Sigmoid colon (tissue), 7 donors: ENCODE results near the gene SLC5A4. TPM values are rescaled to one million over a fixed set of nuclear protein-coding genes. Genes with fewer than 3 reads are reported as not detected.

Experiments
- DNase-seq: peaks from one replicate; pipeline ENCODE4 v3.0.0-alpha.2; 2019
- H3K27ac ChIP-seq, 4 donors: fragments of 200-600 bp; sonication (generic); one replicate each; pipeline ENCODE4 v1.5.1; 2016 to 2019; ENCODE audit warnings: mild to moderate bottlenecking in 1 of 4
- H3K27me3 ChIP-seq, 3 donors: fragments of 200-600 bp; sonication (generic); one replicate each; pipeline ENCODE4 v1.5.1; 2019; ENCODE audit warnings: mild to moderate bottlenecking in 1 of 3
- H3K36me3 ChIP-seq, 4 donors: fragments of 200-600 bp; sonication (generic); one replicate each; pipeline ENCODE4 v1.5.1; 2016 to 2019
- H3K4me1 ChIP-seq, 4 donors: fragments of 200-600 bp; sonication (generic); one replicate each; pipeline ENCODE4 v1.5.1; 2017 to 2019
- H3K4me3 ChIP-seq, 4 donors: fragments of 200-600 bp; sonication (generic); one replicate each; pipeline ENCODE4 v1.5.1; 2017 to 2019; ENCODE audit warnings: mild to moderate bottlenecking in 2 of 4, moderate library complexity in 1 of 4
- H3K9me3 ChIP-seq, 4 donors: fragments of 200-600 bp in 3 of 4; sonication (generic) in 3 of 4; one replicate each; pipeline versions ENCODE4 v1.5.1 to v1.6.1; 2013 to 2019
- CTCF ChIP-seq, 4 experiments: fragments of 450-650 bp in 3 of 4; fragments of 200-600 bp in 1 of 4; IDR thresholded peaks; one replicate each; pipeline ENCODE4 v1.5.1; 2016 to 2019; ENCODE audit warnings: antibody characterized with exemption in 4 of 4, mild to moderate bottlenecking in 3 of 4, moderate library complexity in 2 of 4
- EP300 ChIP-seq, 4 donors: sonication (generic); formaldehyde crosslinking; IDR thresholded peaks; one replicate each; pipeline ENCODE4 v1.6.1; 2017; ENCODE audit warnings: antibody characterized with exemption in 4 of 4
- POLR2A ChIP-seq, 2 donors: fragments of 450-650 bp; IDR thresholded peaks; one replicate each; pipeline ENCODE4 v1.6.1; 2016; ENCODE audit warnings: antibody characterized with exemption in 2 of 2, mild to moderate bottlenecking in 2 of 2, moderate library complexity in 2 of 2
- POLR2AphosphoS5 ChIP-seq, 4 donors: sonication (generic); formaldehyde crosslinking; IDR thresholded peaks; one replicate each; pipeline ENCODE4 v1.6.1; 2017; ENCODE audit warnings: antibody characterized with exemption in 4 of 4
- WGBS, 2 donors: extraction: QIAGEN DNeasy Blood & Tissue Kit; methylation state at CpG; one replicate each; pipeline ENCODE4 v1.1.7; 2013; 5-methylcytosine and 5-hydroxymethylcytosine counted together
- intact Hi-C: fragments of 100-400 bp; cut with DNase I; formaldehyde crosslinking; loops from one replicate; pipeline ENCODE4 v1.15.1; 2023
- polyA plus RNA-seq, 3 donors: library from polyadenylated mRNA; stranded (reverse); fragments of 200-250 nt; gene quantifications; one replicate each; pipeline ENCODE4 v1.2.3, GENCODE V29; 2013
- total RNA-seq, 4 donors: library from RNA; depleted of rRNA; stranded (reverse); fragments of >200 nt; gene quantifications; one replicate each; pipeline ENCODE4 v1.1.0, GENCODE V29; 2016
- donor health status: healthy with polysubstance abuse.
- donor health status: Bipolar disorder and iron deficiency.
- donor health status: healthy.

SLC5A4 gene
- total and polyA plus RNA-seq, 7 donors: 0.16 to 1.1 (median 0.36) TPM; not detected in 4

- Histone ChIP-seq H3K27ac (no peak overlapping the region), H3K36me3 (no peaks in the 10 kb centered on the region), H3K27me3 (no peaks in the 10 kb centered on the region), H3K4me1 (peaks cover 0 to 3% (median 0%) of the 10 kb centered on the region in 4 donors), H3K4me3 (no peak overlapping the region), H3K9me3 (no peaks in the 10 kb centered on the region)
- intact Hi-C loops: no loop called here
- TF ChIP-seq POLR2AphosphoS5 (IDR thresholded peaks at IDR 0.05) (no peak), POLR2A (IDR thresholded peaks at IDR 0.05) (no peak), EP300 (IDR thresholded peaks at IDR 0.05) (no peak), CTCF (IDR thresholded peaks at IDR 0.05) (no peak)
- WGBS, 2 donors: 86 to 87% methylated on average over 4 of the region's 4 CpGs
- no peak for DNase-seq
Observed at GRCh38 chr22:32261306-32261705, 6.2 kb upstream of the SLC5A4 start.

GRCh38 chr22:32258791-32259190, 3.6 kb upstream of the SLC5A4 start:
- no peak overlapping the region for H3K4me3 ChIP-seq
- TF ChIP-seq CTCF (IDR thresholded peaks at IDR 0.05) (no peak), EP300 (IDR thresholded peaks at IDR 0.05) (no peak), POLR2AphosphoS5 (IDR thresholded peaks at IDR 0.05) (no peak), POLR2A (IDR thresholded peaks at IDR 0.05) (no peak)
- no peaks in the 10 kb centered on the region for H3K36me3 ChIP-seq
- intact Hi-C loops: no loop called here
- no peaks in the 10 kb centered on the region for H3K9me3 ChIP-seq
- WGBS, 2 donors: 71 to 73% methylated on average over 2 of the region's 2 CpGs
- H3K27ac ChIP-seq: no peak overlapping the region
- H3K27me3 ChIP-seq: no peaks in the 10 kb centered on the region
- DNase-seq: no peak
- no peaks in the 10 kb centered on the region for H3K4me1 ChIP-seq

GRCh38 chr22:32255726-32256125, 579 bp upstream of the SLC5A4 start:
- intact Hi-C loops: no loop called here
- 74 to 78% methylated on average over 3 of the region's 3 CpGs for WGBS, 2 donors

GRCh38 chr22:32249231-32249630, 5.9 kb downstream of the SLC5A4 start:
- Histone ChIP-seq H3K9me3 (no peaks in the 10 kb centered on the region), H3K27ac (no peak overlapping the region), H3K36me3 (no peaks in the 10 kb centered on the region), H3K4me3 (no peak overlapping the region), H3K4me1 (no peaks in the 10 kb centered on the region), H3K27me3 (no peaks in the 10 kb centered on the region)
- intact Hi-C loops: no loop called here
- 89 to 98% methylated on average over 1 of the region's 1 CpG for WGBS, 2 donors
- DNase-seq: no peak
- TF ChIP-seq POLR2AphosphoS5 (IDR thresholded peaks at IDR 0.05) (no peak), CTCF (IDR thresholded peaks at IDR 0.05) (no peak), POLR2A (IDR thresholded peaks at IDR 0.05) (no peak), EP300 (IDR thresholded peaks at IDR 0.05) (no peak)

More at GRCh38 chr22:32255726-32256125, 579 bp upstream of the SLC5A4 start:
- Histone ChIP-seq H3K36me3 (no peaks in the 10 kb centered on the region), H3K27me3 (no peaks in the 10 kb centered on the region), H3K9me3 (no peaks in the 10 kb centered on the region), H3K27ac (no peak overlapping the region), H3K4me3 (no peak overlapping the region), H3K4me1 (no peaks in the 10 kb centered on the region)
- DNase-seq: no peak
- TF ChIP-seq EP300 (IDR thresholded peaks at IDR 0.05) (no peak), CTCF (IDR thresholded peaks at IDR 0.05) (no peak), POLR2A (IDR thresholded peaks at IDR 0.05) (no peak), POLR2AphosphoS5 (IDR thresholded peaks at IDR 0.05) (no peak)

GRCh38 chr22:32248276-32248675, 6.9 kb downstream of the SLC5A4 start:
- Histone ChIP-seq H3K4me3 (no peak overlapping the region), H3K27me3 (no peaks in the 10 kb centered on the region), H3K27ac (no peak overlapping the region), H3K36me3 (no peaks in the 10 kb centered on the region), H3K9me3 (no peaks in the 10 kb centered on the region), H3K4me1 (no peaks in the 10 kb centered on the region)
- no peak for TF ChIP-seq POLR2AphosphoS5 (IDR thresholded peaks at IDR 0.05)
- no peak for TF ChIP-seq EP300 (IDR thresholded peaks at IDR 0.05)
- no peak for TF ChIP-seq POLR2A (IDR thresholded peaks at IDR 0.05)
- no peak for TF ChIP-seq CTCF (IDR thresholded peaks at IDR 0.05)
- 42 to 80% methylated on average over 1 of the region's 1 CpG for WGBS, 2 donors
- intact Hi-C loops: no loop called here
- DNase-seq: no peak
